Glomerular endothelial cell (primary cell): ENCODE measurements around the gene ITPRID2. TPM values are rescaled to one million over a fixed set of nuclear protein-coding genes. Genes with fewer than 3 reads are reported as not detected.

Experiments
- DNase-seq: peaks from one replicate; pipeline ENCODE4 v3.0.0-alpha.2; 2011; ENCODE audit warnings: low read depth, low spot score; ENCODE audit errors: extremely low read depth
- total RNA-seq: library from RNA; depleted of rRNA; stranded (reverse); fragments of >200 nt; gene quantifications from 2 replicates; pipeline ENCODE4 v1.2.3, GENCODE V29; 2015

The ITPRID2 gene
- total RNA-seq, 1 donor from 2014 or later: 122 TPM

GRCh38 chr2:181879295-181879694 is 12.2 kb upstream of the ITPRID2 start:
- DNase-seq: no peak

DNA sequence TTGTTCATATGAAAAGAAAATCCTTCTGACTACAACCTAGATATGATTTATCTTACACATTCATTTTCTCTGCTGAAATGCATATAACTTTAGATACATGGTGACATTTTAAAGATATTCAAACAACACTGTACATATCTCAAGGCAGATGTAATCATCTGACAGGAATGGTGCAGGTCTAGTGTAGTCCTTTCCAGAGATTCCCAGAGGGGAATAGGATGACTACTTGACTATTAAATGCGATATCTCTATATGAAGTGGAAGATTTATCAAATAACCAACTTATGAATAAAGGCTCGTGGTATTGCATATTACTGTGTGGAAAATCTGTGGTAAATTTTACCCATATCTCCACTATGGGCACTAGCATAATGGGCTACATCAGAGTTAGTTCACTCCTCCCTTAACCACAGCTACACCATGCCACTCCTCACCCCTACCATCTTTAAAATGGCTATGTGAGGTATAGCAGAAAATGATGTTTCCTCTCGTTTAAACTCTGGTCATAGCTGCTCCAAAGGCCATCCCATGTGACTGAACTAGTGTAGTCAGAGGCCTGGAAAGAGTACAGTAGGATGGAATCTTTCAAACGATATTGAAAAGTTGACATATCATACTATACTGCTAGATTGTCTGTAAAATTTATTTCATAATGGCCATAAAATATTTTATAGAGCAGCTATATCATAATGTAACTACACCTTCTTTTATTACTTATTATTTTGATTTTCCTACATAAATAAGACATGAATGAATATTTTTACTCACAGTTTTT is 9.1 kb upstream of the ITPRID2 start:
- DNase-seq: no peak

- DNase-seq: no peak
Measured at GRCh38 chr2:181884601-181885000, 6.9 kb upstream of the ITPRID2 start.

- DNase-seq: no peak
Measured at GRCh38 chr2:181885096-181885495, 6.4 kb upstream of the ITPRID2 start.

DNA sequence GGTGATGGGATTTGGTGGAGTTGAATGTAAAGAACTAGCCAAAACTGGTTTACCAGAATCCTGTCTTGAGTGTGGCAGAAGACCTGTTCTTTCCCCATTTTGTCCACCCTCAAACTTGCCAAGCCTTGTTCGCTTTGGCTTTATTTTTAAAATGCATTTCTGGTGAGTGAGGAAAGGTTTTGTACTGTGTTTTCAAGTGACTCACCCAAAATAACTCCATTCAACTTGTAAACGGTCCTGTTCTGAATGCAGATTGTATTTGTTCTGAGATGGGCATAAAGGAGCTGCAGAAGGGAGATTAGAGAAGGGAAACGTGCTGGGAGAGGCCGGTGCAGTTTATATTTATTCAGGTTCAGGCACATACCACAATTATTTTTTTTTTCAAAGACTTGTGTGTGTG is 5.3 kb upstream of the ITPRID2 start:
- no peak for DNase-seq

- no peak for DNase-seq
Measured at GRCh38 chr2:181887045-181887444, 4.5 kb upstream of the ITPRID2 start.

- DNase-seq: no peak
Measured at GRCh38 chr2:181889776-181890175, 1.8 kb upstream of the ITPRID2 start.

DNA sequence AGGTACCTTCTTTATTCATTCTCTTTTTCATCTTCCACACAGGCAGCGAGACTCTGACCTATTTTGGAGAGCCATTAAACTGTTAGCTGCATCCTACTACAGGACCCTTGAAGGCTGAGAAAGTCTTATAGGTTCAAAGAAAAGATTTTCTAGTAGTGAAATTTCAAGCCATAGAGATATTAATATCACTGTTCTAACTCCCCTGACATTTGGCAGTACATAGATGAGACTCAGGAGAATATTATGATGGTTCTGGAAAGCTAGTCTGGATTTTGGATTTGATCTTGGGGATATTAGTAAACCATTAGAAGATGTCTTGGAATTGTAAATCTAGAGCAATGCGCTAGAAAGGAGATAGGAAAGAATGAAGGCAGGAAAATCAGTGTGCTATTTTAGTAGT is 1.3 kb upstream of the ITPRID2 start:
- DNase-seq: no peak

- DNase-seq: no peak
Measured at GRCh38 chr2:181891966-181892798, 652 bp downstream of the ITPRID2 start.

- no peak for DNase-seq
Measured at GRCh38 chr2:181892799-181893435, 1.4 kb downstream of the ITPRID2 start.

- no peak for DNase-seq
Measured at GRCh38 chr2:181894381-181894780, 2.9 kb downstream of the ITPRID2 start.

DNA sequence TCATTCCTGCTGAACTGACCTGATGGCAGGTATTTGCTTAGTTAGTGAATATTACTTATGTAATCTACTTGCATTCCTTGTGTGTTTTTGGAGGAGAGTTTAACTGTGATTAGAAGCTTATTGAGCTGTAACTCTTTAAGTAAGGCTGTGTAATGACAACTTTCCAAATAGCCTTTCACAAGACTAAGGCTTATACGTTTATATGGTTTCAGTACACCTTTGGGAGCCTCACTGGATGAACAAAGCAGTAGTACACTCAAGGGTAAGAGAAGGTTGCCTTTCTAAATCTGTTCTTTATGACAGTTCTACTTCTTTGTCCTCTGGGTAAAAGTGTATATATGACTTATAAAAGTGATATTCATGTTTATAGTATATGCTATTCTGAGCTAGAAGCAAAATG is 4.3 kb downstream of the ITPRID2 start:
- no peak for DNase-seq

GRCh38 chr2:181896286-181896685 is 4.8 kb downstream of the ITPRID2 start:
- DNase-seq: no peak

- no peak for DNase-seq
Measured at GRCh38 chr2:181900007-181900651, 8.6 kb downstream of the ITPRID2 start.

DNA sequence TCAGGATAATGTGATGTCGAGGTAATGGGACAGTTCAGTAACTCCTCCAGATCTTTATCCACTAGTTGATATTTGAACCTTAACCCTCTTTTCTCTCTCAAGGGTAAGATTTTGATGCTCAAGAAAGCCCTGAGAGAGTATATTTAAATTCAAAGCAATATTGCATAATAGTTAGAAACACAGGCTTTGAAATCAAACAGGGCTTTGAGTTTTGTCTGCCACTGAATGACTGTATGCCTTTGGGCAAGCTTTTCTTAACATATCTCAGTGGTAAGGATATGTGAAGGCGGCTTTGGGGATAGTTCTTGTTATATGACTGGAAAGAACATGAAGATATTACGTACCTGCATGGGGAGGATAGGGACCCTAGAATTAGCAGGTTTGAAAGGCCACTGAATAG is 11.1 kb downstream of the ITPRID2 start:
- no peak for DNase-seq

GRCh38 chr2:181904022-181904632 is 12.6 kb downstream of the ITPRID2 start:
- no peak for DNase-seq

DNA sequence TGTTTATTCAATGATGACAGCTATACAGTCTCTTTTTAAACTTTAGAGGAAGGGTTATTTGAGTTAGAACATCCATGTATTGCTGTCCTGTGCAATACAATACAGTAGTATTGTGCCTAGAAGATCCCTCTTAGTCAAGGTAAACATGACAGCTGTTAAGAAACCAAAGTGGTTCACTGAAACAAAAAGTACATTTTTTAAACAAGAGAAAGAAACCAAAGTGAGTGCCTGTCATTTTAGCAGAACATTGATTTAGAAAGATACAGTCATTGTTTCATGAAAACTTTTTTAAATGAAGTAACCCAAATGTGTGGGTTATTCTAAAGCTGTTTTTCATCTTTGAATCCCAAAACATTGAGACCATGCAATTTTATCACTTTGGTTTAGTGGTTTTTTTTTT is 15.5 kb downstream of the ITPRID2 start:
- DNase-seq: no peak

DNA sequence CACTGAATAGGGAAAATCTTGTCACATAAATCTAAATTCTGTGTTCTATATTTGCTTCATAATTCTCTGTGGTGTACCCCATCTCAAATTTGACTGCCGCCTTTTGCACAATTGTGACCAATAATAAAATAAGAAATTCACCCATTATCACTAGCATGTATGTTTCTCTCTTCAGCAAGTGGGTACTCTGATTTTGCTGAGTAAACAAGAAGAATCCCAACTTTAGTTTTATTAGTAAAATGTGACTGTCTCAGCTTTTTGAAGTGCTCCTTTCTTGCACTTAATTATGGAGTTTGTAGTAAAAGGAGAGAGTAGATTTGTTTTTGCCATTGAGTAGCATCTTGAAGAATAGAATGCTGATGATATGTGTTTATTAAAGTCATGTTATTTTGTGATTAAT is 16.1 kb downstream of the ITPRID2 start:
- DNase-seq: no peak

- DNase-seq: no peak
Measured at GRCh38 chr2:181910028-181910831, 18.7 kb downstream of the ITPRID2 start.

- DNase-seq: no peak
Measured at GRCh38 chr2:181911830-181912229, 20.3 kb downstream of the ITPRID2 start.
